DND-41 (cell line): Measurements from ENCODE around the gene EHMT1.

Experiments used
- ATAC-seq: fragments of 200-7000 bp; cut with Tn5 transposase; 3 replicates; pipeline ENCODE4 v1.9.1; 2021; ENCODE audit warnings: low read depth; ENCODE audit not compliant: insufficient read depth
- DNase-seq: peaks from one replicate; pipeline ENCODE4 v3.0.0-alpha.2; 2020
- H2AFZ ChIP-seq: 2 replicates; pipeline ENCODE4 v1.6.0; 2012; ENCODE audit warnings: low read depth, low read length
- H3K27ac ChIP-seq: 2 replicates; pipeline ENCODE4 v1.5.1; 2012; ENCODE audit warnings: low read length, inconsistent platforms
- H3K27me3 ChIP-seq: fragments of 200-600 bp; sonication (generic); 2 replicates; pipeline ENCODE4 v1.6.0; 2012; ENCODE audit warnings: low read length, mild to moderate bottlenecking, inconsistent platforms; ENCODE audit not compliant: insufficient read depth, poor library complexity
- H3K36me3 ChIP-seq: 2 replicates; pipeline ENCODE4 v1.5.1; 2012; ENCODE audit warnings: low read length, inconsistent platforms; ENCODE audit not compliant: insufficient read depth
- H3K4me1 ChIP-seq: 2 replicates; pipeline ENCODE4 v1.5.1; 2012; ENCODE audit warnings: mild to moderate bottlenecking, low read length; ENCODE audit not compliant: insufficient read depth
- H3K4me2 ChIP-seq: 2 replicates; pipeline ENCODE4 v1.6.0; 2012; ENCODE audit warnings: mild to moderate bottlenecking, moderate library complexity, low read length, inconsistent platforms; ENCODE audit not compliant: insufficient read depth
- H3K4me3 ChIP-seq, 2 experiments: fragments of 200-600 bp in 1 of 2; shearing (Covaris generic) in 1 of 2; 2 replicates each; pipeline ENCODE4 v1.5.1; 2012 to 2016; ENCODE audit warnings: inconsistent platforms in 2 of 2, low read length in 2 of 2, mild to moderate bottlenecking in 2 of 2, low read depth in 1 of 2, moderate library complexity in 1 of 2
- H3K79me2 ChIP-seq: 2 replicates; pipeline ENCODE4 v1.6.0; 2012; ENCODE audit warnings: low read length, inconsistent platforms; ENCODE audit not compliant: insufficient read depth
- H3K9ac ChIP-seq: 2 replicates; pipeline ENCODE4 v1.6.0; 2012; ENCODE audit warnings: low read depth, mild to moderate bottlenecking, inconsistent platforms, low read length, moderate library complexity
- H3K9me3 ChIP-seq: 2 replicates; pipeline ENCODE4 v1.5.1; 2012; ENCODE audit warnings: low read length, moderate library complexity, mild to moderate bottlenecking, inconsistent platforms; ENCODE audit not compliant: insufficient read depth, severe bottlenecking
- H4K20me1 ChIP-seq: 2 replicates; pipeline ENCODE4 v1.6.0; 2012; ENCODE audit warnings: low read length; ENCODE audit not compliant: insufficient read depth
- EZH2 ChIP-seq: IDR thresholded peaks from 3 replicates; pipeline ENCODE4 v1.6.1; 2012; ENCODE audit warnings: borderline replicate concordance, low read depth, mild to moderate bottlenecking, moderate library complexity, low read length, inconsistent platforms; ENCODE audit not compliant: severe bottlenecking
- TF ChIP-seq, protein P1 (sequence below): IDR thresholded peaks from 2 replicates; pipeline ENCODE4 v1.5.1; 2012; ENCODE audit warnings: borderline replicate concordance, low read length, moderate library complexity, mild to moderate bottlenecking; ENCODE audit not compliant: poor library complexity, severe bottlenecking; ENCODE audit errors: extremely low read depth

Gene EHMT1

DNA sequence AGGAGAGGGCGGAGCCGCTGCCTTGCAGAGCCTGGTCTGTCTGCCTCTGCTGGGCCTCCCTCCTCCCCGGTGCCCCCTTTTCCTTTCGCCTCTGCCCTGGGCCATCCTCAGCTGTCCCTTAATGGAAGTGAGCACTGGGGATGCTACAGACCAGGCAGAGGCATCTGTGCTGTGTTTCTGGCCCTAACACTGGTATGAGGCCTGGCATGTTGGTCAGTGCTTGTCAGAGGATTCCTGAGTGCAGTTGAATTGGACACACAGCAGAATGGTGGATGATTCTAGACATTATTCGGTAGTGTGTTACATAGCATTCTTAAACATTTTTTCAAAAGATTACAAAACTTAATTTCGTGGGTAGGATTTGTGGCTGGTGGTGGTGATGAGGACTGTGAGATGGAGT lies 88.6 kb downstream of the EHMT1 start:
- no peak overlapping the region for H3K9ac ChIP-seq
- peaks cover 89% of the 10 kb centered on the region for H3K79me2 ChIP-seq
- no peaks in the 10 kb centered on the region for H3K27me3 ChIP-seq
- H4K20me1 ChIP-seq = peaks cover 48% of the 10 kb centered on the region
- H3K27ac ChIP-seq = no peak overlapping the region
- peaks cover 7% of the 10 kb centered on the region for H3K9me3 ChIP-seq
- TF ChIP-seq, protein P1, sequence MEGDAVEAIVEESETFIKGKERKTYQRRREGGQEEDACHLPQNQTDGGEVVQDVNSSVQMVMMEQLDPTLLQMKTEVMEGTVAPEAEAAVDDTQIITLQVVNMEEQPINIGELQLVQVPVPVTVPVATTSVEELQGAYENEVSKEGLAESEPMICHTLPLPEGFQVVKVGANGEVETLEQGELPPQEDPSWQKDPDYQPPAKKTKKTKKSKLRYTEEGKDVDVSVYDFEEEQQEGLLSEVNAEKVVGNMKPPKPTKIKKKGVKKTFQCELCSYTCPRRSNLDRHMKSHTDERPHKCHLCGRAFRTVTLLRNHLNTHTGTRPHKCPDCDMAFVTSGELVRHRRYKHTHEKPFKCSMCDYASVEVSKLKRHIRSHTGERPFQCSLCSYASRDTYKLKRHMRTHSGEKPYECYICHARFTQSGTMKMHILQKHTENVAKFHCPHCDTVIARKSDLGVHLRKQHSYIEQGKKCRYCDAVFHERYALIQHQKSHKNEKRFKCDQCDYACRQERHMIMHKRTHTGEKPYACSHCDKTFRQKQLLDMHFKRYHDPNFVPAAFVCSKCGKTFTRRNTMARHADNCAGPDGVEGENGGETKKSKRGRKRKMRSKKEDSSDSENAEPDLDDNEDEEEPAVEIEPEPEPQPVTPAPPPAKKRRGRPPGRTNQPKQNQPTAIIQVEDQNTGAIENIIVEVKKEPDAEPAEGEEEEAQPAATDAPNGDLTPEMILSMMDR = no peak
- no peak for TF ChIP-seq EZH2
- no peak overlapping the region for H2AFZ ChIP-seq
- H3K4me1 ChIP-seq = no peaks in the 10 kb centered on the region
- H3K36me3 ChIP-seq = peaks cover 38% of the 10 kb centered on the region
- DNase-seq (no peak), ATAC-seq (no peak)
- no peak overlapping the region for H3K4me2 ChIP-seq
- H3K4me3 ChIP-seq = no peak overlapping the region

DNA sequence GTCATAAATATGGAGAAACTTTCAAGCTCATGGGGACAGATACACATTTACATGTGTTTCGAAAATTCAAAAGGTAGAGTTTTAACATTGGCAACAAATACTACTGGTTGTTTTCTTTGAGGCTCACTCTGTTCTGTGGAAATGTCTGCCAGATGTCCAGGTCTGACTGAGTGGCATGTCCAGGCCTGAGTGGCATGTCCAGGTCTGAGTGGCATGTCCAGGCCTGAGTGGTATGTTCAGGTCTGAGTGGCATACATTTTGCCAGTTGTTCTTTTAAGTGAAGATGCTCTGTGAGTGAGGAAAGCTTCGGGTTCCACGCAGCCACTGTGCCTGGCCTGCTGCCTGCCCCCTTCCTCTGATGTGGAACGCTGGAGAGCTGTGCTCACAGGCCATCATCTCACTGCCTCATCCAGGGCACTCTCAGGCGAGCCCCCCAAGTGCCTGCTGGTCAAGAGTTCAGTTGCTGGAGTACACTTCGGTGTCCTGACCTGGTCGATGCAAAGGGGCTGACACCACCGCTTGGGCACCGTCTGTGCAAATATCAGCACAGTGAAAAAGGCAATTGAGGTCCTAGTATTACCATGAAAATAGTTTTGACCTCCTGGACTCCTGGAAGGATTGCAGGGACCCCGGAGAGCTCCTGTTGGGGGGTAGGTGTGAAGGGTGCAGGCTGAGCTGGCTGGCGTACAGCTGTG lies 89.9 kb downstream of the EHMT1 start:
- ATAC-seq (no peak), DNase-seq (no peak)
- H3K4me3 ChIP-seq = no peak overlapping the region
- no peak overlapping the region for H3K27ac ChIP-seq
- peaks cover 39% of the 10 kb centered on the region for H3K36me3 ChIP-seq
- no peak overlapping the region for H3K4me2 ChIP-seq
- H3K9ac ChIP-seq = no peak overlapping the region
- peaks cover 45% of the 10 kb centered on the region for H4K20me1 ChIP-seq
- H3K27me3 ChIP-seq = no peaks in the 10 kb centered on the region
- H3K79me2 ChIP-seq = peaks cover 78% of the 10 kb centered on the region
- TF ChIP-seq EZH2 = no peak
- TF ChIP-seq, protein P1 = no peak
- peaks cover under 1% of the 10 kb centered on the region for H3K9me3 ChIP-seq
- H2AFZ ChIP-seq = no peak overlapping the region
- no peaks in the 10 kb centered on the region for H3K4me1 ChIP-seq

DNA sequence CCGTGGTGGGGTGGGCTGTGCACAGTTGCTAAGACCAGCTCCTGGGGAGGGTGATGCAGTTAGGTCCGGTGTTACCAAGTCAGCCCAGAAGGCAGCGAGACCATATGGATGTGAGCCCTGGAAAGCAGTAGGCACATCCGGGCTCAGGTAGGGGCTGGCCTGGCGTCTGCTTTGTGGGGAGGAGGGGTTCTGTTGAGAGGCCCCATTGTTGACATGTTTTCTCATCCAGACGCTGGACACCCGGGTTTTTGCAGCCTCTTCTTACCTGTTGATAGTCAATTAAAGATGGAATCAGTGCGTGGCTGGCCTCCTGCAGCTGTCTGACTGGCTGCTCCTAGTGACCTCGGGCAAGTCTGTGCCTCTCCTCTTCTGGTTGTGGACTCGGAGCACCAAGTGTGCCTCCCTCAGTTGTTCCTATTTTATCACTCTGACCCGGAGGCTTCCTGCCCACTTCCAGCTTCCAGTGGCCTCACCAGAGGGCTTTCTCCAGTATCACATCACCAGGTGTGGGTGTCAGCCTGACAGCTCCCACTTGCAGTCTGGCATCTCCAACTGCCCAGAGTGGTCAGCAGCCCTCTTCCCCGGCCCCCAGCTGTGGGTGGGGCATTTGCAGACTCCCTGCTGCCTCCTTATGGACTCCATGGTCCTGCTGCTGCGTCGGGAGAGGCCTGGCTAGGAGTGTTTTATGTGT lies 90.8 kb downstream of the EHMT1 start:
- H3K4me1 ChIP-seq = no peaks in the 10 kb centered on the region
- no peak overlapping the region for H2AFZ ChIP-seq

More for the DNA sequence above, 90.8 kb downstream of the EHMT1 start:
- no peak for TF ChIP-seq EZH2
- TF ChIP-seq, protein P1 = no peak
- ATAC-seq (no peak), DNase-seq (no peak)
- H3K36me3 ChIP-seq = peaks cover 46% of the 10 kb centered on the region
- H3K79me2 ChIP-seq = peaks cover 75% of the 10 kb centered on the region
- H3K27me3 ChIP-seq = no peaks in the 10 kb centered on the region
- peaks cover 5% of the 10 kb centered on the region for H3K9me3 ChIP-seq
- H3K4me2 ChIP-seq = no peak overlapping the region
- no peak overlapping the region for H3K27ac ChIP-seq
- no peak overlapping the region for H3K9ac ChIP-seq
- peaks cover 42% of the 10 kb centered on the region for H4K20me1 ChIP-seq
- H3K4me3 ChIP-seq = no peak overlapping the region
